ENCODE data around the gene NFATC1. TPM values are rescaled to one million over a fixed set of nuclear protein-coding genes. Genes with fewer than 3 reads are reported as not detected.

The NFATC1 gene
- total RNA-seq, 1 donor from 2014 or later: 5.6 TPM

- no peak for DNase-seq (ENCODE audit: low spot score, unreplicated experiment)
- no peak for TF ChIP-seq CTCF (IDR thresholded peaks at IDR 0.05; ENCODE audit: unreplicated experiment)
Measured at GRCh38 chr18:79572848-79573451, 177.2 kb downstream of the NFATC1 start.

GRCh38 chr18:79573921-79574491 lies 178.3 kb downstream of the NFATC1 start:
- Mint-ChIP-seq H3K36me3 (ENCODE audit: insufficient read depth) (no peaks in the 10 kb centered on the region), H3K4me3 (ENCODE audit: low read depth) (no peak overlapping the region), H3K27ac (no peak overlapping the region), H3K4me1 (ENCODE audit: low read depth) (peaks cover 4% of the 10 kb centered on the region), H3K9me3 (ENCODE audit: low read depth) (peaks cover 5% of the 10 kb centered on the region), H3K27me3 (peaks cover 4% of the 10 kb centered on the region)
- no peak for DNase-seq (ENCODE audit: low spot score, unreplicated experiment)
- TF ChIP-seq CTCF (IDR thresholded peaks at IDR 0.05; ENCODE audit: unreplicated experiment): no peak

More at GRCh38 chr18:79572848-79573451, 177.2 kb downstream of the NFATC1 start:
- Mint-ChIP-seq H3K4me1 (ENCODE audit: low read depth) (peaks cover 5% of the 10 kb centered on the region), H3K36me3 (ENCODE audit: insufficient read depth) (no peaks in the 10 kb centered on the region), H3K4me3 (ENCODE audit: low read depth) (no peak overlapping the region), H3K27ac (no peak overlapping the region), H3K9me3 (ENCODE audit: low read depth) (peaks cover 5% of the 10 kb centered on the region), H3K27me3 (peaks cover 7% of the 10 kb centered on the region)

- Mint-ChIP-seq H3K27ac (no peak overlapping the region), H3K4me3 (ENCODE audit: low read depth) (no peak overlapping the region), H3K4me1 (ENCODE audit: low read depth) (peaks cover 1% of the 10 kb centered on the region), H3K36me3 (ENCODE audit: insufficient read depth) (no peaks in the 10 kb centered on the region), H3K9me3 (ENCODE audit: low read depth) (peaks cover 5% of the 10 kb centered on the region), H3K27me3 (no peaks in the 10 kb centered on the region)
- no peak for TF ChIP-seq CTCF (IDR thresholded peaks at IDR 0.05; ENCODE audit: unreplicated experiment)
- DNase-seq (ENCODE audit: low spot score, unreplicated experiment): no peak
Measured at GRCh38 chr18:79574938-79575525, 179.3 kb downstream of the NFATC1 start.

GRCh38 chr18:79575891-79576685 lies 180.4 kb downstream of the NFATC1 start:
- no peak for TF ChIP-seq CTCF (IDR thresholded peaks at IDR 0.05; ENCODE audit: unreplicated experiment)
- Mint-ChIP-seq H3K27me3 (no peaks in the 10 kb centered on the region), H3K4me1 (ENCODE audit: low read depth) (no peaks in the 10 kb centered on the region), H3K27ac (no peak overlapping the region), H3K9me3 (ENCODE audit: low read depth) (peaks cover 5% of the 10 kb centered on the region), H3K36me3 (ENCODE audit: insufficient read depth) (no peaks in the 10 kb centered on the region), H3K4me3 (ENCODE audit: low read depth) (no peak overlapping the region)
- no peak for DNase-seq (ENCODE audit: low spot score, unreplicated experiment)

GRCh38 chr18:79576686-79577351 lies 181.1 kb downstream of the NFATC1 start:
- no peak for DNase-seq (ENCODE audit: low spot score, unreplicated experiment)
- Mint-ChIP-seq H3K9me3 (ENCODE audit: low read depth) (peaks cover 5% of the 10 kb centered on the region), H3K27me3 (no peaks in the 10 kb centered on the region), H3K4me1 (ENCODE audit: low read depth) (no peaks in the 10 kb centered on the region), H3K36me3 (ENCODE audit: insufficient read depth) (no peaks in the 10 kb centered on the region), H3K4me3 (ENCODE audit: low read depth) (no peak overlapping the region), H3K27ac (no peak overlapping the region)
- TF ChIP-seq CTCF (IDR thresholded peaks at IDR 0.05; ENCODE audit: unreplicated experiment): no peak

Data from progenitor cell of endocrine pancreas (in vitro differentiated cells).